ENCODE measurements around the gene RGS6.

The RGS6 gene

GRCh38 chr14:72503271-72503670, 571.0 kb downstream of the RGS6 start:
- DNase-seq (ENCODE audit: low read depth), result no peak

DNA sequence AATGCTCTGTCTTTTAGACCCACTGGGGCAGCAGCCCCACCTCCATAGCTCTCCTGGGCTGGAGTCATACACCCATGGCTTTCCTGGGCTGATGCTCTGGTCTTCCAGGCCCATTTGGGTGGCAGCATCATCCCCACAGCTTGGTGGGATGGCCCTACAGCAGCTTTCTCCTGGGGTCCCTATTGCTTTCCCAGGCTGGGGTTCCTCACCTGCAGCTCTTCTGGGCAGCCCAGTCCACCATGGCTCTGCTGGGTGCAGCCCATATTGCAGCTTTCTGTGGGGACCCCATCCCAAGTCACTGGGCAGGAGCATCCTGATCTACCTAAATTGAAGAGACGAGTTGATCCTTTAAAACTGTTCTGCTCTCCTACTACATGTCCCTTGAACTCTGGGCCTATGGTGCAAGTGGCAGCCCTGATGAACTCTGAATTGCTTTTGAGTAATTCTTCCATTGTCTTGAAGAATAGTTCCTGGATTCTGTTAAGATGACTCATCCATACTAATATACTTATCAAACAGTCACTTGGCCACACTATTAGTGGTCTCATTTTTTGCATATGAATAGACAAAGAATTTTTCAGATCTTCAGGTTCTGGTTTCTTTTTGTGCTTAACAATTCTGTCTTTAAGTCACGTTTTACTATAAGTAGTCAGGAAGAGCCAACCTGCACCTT, 571.6 kb downstream of the RGS6 start:
- DNase-seq (ENCODE audit: low read depth), result no peak

GRCh38 chr14:72510566-72510965, 578.3 kb downstream of the RGS6 start:
- no peak for DNase-seq (ENCODE audit: low read depth)

GRCh38 chr14:72512281-72512680, 580.1 kb downstream of the RGS6 start:
- DNase-seq (ENCODE audit: low read depth), result no peak

DNA sequence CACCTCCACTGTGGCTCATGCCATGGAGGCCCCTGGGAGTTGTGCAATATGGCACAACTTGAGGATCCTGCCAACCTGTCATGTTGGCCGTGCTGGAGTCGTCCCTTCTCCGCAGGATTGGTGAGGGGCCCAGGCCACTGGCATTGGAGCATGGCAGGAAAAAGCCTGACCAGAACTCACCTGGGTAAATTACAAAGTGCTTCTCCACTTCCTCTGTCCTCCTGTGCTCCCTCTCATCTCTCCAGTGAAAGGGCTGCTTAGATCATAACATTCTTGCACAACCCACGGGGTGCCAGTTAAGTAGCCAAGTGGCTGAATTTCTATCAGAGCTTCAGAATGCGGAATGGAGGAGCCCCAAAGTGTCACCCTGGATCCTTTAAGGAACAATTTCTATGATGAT, 580.7 kb downstream of the RGS6 start:
- no peak for DNase-seq (ENCODE audit: low read depth)

DNA sequence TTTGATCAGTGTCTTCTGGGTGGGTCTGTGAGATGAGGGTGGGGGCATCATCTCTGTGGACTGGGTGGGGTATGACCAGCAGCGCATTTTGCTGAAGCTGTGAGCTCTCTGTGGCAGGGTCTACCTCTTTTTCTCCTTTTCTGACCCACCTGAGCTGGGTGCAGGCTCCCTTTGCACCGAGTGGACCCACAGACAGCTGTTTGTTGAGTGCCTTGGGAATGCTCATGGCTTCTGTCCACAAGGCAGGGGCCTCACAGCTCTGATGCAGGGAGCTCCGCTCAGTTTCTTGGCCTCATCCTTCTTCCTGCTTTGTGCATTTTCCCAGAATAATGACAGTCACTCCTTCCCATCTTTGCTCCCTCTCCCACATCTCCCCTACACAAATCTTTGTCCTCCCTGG, 581.1 kb downstream of the RGS6 start:
- no peak for DNase-seq (ENCODE audit: low read depth)

- DNase-seq (ENCODE audit: low read depth), result no peak
Observed at GRCh38 chr14:72513965-72514659, 581.9 kb downstream of the RGS6 start.

DNA sequence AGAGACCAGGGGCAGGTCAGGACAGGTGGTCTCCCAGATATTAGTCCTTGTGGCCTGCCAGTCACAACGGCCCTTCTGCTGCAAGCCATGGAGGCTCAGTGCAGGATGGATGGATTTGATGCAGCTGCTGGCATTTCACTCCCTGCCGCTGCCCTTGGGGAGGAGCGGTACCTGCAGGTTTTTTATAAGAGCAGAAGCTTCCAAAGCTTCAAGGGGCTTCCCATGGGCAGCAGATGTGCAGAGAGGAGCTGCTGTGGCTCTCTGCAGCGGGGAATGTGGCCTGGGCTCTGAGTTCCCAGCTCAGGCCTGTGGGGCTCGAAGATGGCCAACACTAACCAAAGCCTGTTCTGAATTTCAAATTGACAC, 582.4 kb downstream of the RGS6 start:
- DNase-seq (ENCODE audit: low read depth), result no peak

DNA sequence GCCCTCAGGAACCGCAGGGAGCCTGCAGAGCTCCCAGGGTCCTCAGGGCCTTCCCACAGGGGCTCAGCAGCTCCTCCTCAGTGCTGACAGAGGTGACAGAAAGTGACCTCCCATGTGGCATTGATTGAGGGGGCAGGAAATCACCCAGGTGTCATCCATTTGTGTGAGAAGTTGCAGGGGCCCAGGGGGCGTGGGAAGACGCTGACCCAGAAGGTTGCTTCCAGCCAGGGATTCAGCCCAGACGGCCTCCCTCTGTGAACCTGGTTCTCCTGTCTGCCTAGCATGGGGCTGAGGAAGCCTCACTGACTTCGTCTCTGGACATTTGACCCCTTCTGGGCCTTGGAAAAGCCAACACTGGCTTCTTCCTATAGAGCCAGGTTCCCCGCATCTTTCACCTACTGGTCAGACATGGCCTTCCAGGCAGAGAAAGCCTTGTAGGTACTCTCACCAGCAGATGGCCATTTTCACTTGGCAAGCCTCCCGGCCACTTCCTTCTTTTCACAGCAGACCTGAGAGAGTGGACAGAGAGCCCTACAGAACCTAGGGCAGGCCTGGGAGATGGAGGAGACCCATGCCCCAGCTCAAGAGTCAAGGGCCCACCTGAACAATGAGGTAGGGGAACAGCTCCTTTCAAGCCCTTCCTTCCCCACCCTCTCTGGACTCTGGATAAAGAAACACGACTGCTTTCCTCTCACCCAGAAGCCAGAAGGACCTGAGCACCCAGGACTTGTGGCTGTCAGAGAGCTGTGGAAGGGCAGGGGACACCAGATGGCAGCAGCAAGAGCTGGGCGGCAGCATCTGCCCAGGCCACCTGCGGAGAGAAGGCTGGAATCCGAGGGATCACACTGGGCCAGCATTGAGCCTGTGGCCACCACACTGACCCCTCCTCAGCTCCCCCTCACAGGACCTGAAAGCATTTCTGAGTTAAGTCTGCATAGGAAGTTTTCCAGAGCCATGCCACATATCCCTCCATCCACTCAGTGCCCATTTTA, 583.8 kb downstream of the RGS6 start:
- DNase-seq (ENCODE audit: low read depth), result no peak

DNA sequence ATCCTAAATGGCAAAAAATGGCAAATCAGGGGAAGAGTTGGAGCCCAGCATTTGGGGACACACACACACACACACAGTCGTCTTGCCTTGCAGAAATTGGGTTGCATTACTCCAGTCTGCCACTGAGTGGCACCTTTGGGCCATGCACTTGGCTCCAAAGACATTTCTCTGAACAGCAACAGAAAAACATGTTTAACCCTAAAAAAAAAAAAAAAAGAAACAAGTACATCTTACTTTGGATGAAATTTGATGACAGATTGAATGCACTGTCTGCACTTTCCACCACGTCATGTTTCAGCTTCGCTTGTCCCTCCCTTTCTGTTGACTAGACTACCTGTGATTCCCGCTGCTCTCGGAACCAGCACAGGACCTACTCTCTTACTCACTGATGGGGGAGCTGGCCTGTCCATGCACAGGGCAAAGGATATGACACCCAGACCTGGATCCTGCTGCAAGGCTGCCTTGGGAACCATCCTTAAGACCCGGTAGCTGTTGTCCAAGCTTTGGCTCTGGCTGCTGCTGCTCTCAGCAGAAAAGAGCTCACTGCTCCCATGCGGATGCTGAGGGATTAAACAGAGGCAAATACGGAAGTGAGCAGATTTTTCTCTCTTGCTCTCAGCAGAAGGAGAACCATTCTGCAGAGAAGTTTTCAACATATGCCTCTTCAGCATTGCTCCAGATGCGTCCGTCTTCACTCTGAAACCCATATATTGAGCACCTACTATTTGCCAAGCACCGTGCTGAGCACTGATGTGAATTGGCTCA, 584.9 kb downstream of the RGS6 start:
- DNase-seq (ENCODE audit: low read depth), result peak; percentile 70

DNA sequence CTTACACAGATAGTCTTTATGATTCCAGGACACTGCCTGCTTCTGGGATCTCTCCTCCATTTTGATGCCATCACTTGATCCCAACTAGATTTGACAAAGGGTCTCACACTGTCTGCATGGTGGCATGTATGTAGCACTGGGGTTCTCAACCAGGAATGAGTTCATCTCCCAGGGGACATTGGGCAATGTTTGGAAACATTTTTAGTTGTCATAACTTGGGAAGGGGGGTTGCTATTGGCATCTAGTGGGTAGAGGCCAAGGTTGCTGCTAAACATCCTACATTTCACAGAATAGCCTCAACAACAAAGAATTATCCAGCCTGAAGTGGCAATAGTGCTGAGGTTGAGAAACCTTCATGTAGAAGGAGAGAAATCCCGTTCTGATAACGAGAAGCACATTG, 585.5 kb downstream of the RGS6 start:
- no peak for DNase-seq (ENCODE audit: low read depth)

GRCh38 chr14:72518809-72519377, 586.7 kb downstream of the RGS6 start:
- DNase-seq (ENCODE audit: low read depth), result no peak

DNA sequence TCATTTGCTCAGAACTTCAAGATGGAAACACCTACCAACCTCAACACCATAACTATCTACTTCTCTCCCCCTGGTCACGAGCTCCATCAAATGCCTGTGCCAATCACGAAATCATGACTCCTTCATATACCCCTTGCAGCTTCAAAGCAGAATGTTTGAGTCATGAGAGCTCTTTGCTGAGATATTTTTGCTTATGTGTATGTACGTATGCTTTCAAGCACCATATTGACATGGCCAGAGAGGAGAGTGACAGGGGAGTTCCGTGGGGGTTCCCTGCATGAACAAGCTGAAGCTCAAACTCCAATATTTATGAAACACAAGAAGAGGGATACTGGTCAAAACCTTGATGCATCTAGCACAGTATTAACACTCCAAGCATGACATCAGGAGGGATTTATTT, 587.3 kb downstream of the RGS6 start:
- DNase-seq (ENCODE audit: low read depth), result no peak

DNA sequence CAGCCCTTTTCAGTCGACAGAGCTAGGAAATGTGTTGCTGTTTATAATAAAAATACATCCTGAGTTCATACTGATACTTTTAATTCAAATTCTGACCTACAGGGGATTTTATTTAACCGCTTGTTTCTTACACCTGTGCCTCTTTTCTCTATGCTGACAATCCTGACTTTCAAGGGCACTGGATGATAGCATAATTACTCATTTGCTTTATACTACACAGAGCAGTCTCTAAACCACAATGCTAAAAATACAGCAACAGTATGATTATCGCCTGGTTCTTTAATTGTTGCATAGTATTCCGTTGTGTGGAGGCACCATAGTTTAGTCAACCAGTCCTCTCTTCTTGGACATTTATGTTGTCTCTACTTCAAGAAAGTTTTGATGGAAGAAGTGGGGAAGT, 588.8 kb downstream of the RGS6 start:
- DNase-seq (ENCODE audit: low read depth), result no peak

- DNase-seq (ENCODE audit: low read depth), result no peak
Observed at GRCh38 chr14:72521968-72522741, 589.9 kb downstream of the RGS6 start.

DNA sequence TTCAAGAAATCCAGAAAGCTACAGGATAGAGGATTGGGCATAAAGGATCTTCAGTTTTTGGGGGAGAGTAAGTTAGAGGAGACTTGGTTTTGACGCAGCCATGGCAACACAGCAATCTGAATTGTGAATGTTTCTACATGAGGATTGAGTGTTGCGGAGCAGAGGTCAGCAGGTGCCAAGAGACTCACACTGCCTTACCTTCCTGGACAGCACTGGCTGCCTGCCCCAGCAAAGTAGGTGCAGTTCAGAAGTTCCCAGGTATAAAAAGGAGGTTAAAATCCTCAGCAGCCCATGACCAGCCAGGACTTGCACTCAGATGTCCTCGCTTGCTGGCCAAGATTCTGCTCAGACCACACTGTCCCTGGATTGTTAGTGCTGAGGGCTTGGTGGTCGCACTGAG, 590.6 kb downstream of the RGS6 start:
- DNase-seq (ENCODE audit: low read depth), result no peak

- DNase-seq (ENCODE audit: low read depth), result no peak
Observed at GRCh38 chr14:72523424-72524294, 591.4 kb downstream of the RGS6 start.

DNA sequence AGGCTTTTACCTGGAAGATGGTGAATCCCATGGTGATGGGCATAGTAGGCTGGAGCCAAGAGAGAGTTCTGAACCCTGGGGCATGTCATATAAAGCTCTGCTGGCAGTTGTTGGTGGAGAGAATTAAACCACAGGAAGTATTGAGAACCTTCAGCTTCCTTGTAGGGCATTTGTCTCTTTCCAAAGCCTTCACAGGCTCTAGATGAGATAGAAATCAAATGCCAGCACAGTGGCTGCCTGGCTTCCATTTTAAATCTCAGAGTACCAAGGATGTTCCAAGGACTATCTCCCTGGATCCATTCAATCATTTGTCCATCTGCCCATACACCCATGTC, 592.0 kb downstream of the RGS6 start:
- no peak for DNase-seq (ENCODE audit: low read depth)

DNA sequence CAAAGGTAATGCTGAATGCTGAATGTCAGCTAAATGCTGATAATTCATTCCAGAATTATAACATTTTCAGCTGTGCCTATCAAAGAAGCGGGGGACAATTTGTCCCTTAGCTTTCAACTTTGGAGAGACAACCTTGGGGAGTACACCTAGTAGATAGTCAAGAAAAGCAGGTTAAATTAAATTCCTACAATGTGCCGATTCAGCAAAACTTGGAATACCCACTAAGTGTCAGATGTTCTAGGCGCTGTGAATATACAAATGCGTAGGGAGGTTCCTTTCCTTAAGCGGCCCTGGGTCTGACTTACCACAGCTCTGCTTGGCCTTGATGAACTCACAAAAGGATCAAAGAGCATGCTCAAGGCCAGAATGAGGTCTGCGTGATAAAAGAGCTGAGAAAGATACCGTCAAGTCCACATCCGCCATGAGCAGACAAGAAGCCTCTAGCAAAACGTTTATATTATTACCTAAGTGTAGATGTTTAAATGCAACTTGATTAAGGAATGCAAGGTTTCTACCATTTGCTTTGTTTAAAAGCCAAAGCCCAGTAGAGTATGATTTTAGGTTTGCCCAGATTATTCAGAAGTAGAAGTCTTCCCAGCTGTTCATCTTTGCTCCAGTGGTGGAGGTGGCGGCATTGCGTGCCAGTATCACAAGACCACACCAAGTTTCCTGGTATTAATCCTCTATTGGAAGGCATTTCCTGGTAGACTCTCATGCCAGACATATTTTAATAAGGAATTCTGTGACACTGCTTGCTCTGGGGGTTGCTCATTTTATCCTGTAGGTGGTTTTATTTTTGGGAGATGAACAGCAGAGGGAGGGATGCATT, 593.1 kb downstream of the RGS6 start:
- no peak for DNase-seq (ENCODE audit: low read depth)
